Stimulated activated naive B cell treated with anti-CD40 and anti-IgM and Interleukin-4, amounts not matched to agents 10 μg/mL and 1 μg/mL and 100 μg/mL, for 72 hours (primary cell): ENCODE data around the gene PABPN1L.
"Not testable (repeated sequence)": the region's sequence is repeated elsewhere in the genome, so short reads cannot be mapped to it uniquely, and the experiment has no call there.

Experiments used
- ATAC-seq, 2 donors: fragments of 150-1000 bp; cut with Tn5 transposase; replicated peaks; 2 replicates each; pipeline ENCODE4 v1.10.0; 2021; ENCODE audit warnings: moderate library complexity in 1 of 2
- DNase-seq: peaks from one replicate; pipeline ENCODE4 v3.0.0; 2021
- H3K27ac Mint-ChIP-seq: one replicate; pipeline ENCODE4 v1.8.0; 2022; ENCODE audit warnings: mild to moderate bottlenecking, mixed read lengths
- H3K27me3 Mint-ChIP-seq, 2 donors: one replicate each; pipeline ENCODE4 v1.8.0; 2022; ENCODE audit warnings: mixed read lengths in 2 of 2
- H3K36me3 Mint-ChIP-seq, 2 donors: one replicate each; pipeline ENCODE4 v1.8.0; 2022; ENCODE audit warnings: mixed read lengths in 2 of 2, mild to moderate bottlenecking in 1 of 2
- H3K4me1 Mint-ChIP-seq, 2 donors: one replicate each; pipeline ENCODE4 v1.8.0; 2022; ENCODE audit warnings: mixed read lengths in 2 of 2, mild to moderate bottlenecking in 1 of 2
- H3K4me3 Mint-ChIP-seq, 2 donors: one replicate each; pipeline ENCODE4 v1.8.0; 2022; ENCODE audit warnings: mild to moderate bottlenecking in 2 of 2, mixed read lengths in 2 of 2, moderate library complexity in 1 of 2
- H3K9me3 Mint-ChIP-seq, 2 donors: one replicate each; pipeline ENCODE4 v1.8.0; 2022; ENCODE audit warnings: mixed read lengths in 2 of 2, mild to moderate bottlenecking in 1 of 2

The PABPN1L gene

DNA sequence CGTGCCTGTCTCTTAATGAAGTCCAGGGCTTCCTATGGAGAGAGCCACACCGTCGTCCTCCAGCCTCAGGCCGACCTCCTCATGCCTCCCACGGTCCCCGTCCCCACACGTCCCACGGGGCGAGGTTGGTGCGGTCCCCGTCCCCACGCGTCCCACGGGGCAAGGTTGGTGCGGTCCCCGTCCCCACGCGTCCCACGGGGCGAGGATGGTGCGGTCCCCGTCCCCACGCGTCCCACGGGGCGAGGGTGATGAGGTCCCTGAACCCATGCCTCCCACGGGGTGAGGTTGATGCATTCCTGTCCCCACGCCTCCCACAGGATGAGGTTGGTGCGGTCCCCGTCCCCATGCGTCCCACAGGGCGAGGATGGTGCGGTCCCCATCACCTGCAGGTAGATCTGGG, 30.6 kb downstream of the PABPN1L start:
- DNase-seq (no peak), ATAC-seq (no peak)
- no peaks in the 10 kb centered on the region for H3K4me1 Mint-ChIP-seq
- no peak overlapping the region for H3K4me3 Mint-ChIP-seq
- H3K27ac Mint-ChIP-seq: no peak overlapping the region
- H3K36me3 Mint-ChIP-seq: peaks cover 19 to 37% of the 10 kb centered on the region in 2 donors
- no peaks in the 10 kb centered on the region for H3K9me3 Mint-ChIP-seq
- H3K27me3 Mint-ChIP-seq: no peaks in the 10 kb centered on the region

DNA sequence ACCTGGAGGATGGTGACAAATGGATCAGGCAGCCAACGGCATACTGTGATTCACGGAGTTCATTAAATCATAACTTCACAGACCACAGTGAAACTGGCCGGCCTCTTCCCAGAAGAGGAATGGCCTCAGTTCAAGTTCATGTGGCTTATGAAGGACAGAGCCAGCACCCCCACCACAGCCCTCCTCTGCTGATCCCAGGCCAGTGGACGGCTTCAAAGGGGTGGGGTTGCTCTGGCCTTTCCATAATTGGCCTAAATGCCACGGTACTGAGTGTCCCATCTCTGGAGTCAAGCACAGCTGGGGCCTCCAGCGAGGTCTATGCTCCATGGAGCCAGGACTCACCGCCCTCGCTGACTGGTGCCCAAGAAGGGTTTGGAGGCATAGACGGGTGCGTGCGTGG, 31.1 kb downstream of the PABPN1L start:
- no peaks in the 10 kb centered on the region for H3K9me3 Mint-ChIP-seq
- H3K27me3 Mint-ChIP-seq: no peaks in the 10 kb centered on the region
- H3K36me3 Mint-ChIP-seq: peaks cover 20 to 39% of the 10 kb centered on the region in 2 donors
- H3K27ac Mint-ChIP-seq: no peak overlapping the region
- DNase-seq (no peak), ATAC-seq (no peak)
- no peaks in the 10 kb centered on the region for H3K4me1 Mint-ChIP-seq
- H3K4me3 Mint-ChIP-seq: no peak overlapping the region

DNA sequence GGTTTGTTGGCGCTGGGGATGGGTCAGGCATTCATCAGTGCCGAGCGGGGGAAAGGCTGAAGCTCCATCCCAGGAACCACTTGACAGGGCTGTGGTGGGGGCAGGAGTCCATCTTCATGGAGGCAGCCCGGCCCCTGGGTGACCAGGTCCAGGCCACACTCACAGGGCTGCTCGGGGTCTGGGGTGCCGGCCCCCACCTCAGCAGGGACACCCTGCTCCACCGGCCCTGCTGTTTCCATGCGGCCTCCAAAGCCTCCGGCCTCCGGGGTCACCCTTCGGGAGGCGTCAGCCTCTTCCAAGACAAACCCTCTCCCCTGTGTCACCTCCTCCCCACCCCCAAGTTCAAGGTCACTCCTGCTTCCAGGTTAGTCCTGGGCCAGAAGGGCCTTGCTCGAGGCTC, 31.8 kb downstream of the PABPN1L start:
- Mint-ChIP-seq H3K27me3 (no peaks in the 10 kb centered on the region), H3K27ac (no peak overlapping the region)
- ATAC-seq: no peak

DNA sequence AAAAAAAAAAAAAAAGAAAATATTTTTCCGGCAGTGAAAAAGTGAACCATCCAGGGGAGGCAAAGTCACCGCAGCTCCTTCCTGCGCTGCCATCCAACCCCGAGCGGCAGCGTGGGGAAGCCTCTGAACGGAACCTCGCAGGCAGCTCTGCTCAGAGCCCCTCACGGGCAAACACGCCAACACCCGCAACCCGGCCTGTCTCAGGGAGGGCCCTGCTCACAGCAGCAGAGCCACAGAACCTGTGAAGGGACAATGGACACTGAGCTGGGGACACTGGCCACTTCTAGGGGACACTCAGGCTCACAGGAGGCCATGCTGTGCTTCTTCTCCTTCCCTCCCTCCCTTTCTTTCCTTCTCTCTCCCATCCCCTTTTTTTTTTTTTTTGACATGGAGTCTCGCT, 33.4 kb downstream of the PABPN1L start:
- H3K36me3 Mint-ChIP-seq: peaks cover 21 to 32% of the 10 kb centered on the region in 2 donors
- H3K4me1 Mint-ChIP-seq: no peaks in the 10 kb centered on the region
- no peak overlapping the region for H3K4me3 Mint-ChIP-seq
- no peaks in the 10 kb centered on the region for H3K9me3 Mint-ChIP-seq
- DNase-seq (no peak), ATAC-seq (no peak)
- no peak overlapping the region for H3K27ac Mint-ChIP-seq
- no peaks in the 10 kb centered on the region for H3K27me3 Mint-ChIP-seq

More for the DNA sequence above, 31.8 kb downstream of the PABPN1L start:
- H3K4me1 Mint-ChIP-seq: no peaks in the 10 kb centered on the region
- no peak overlapping the region for H3K4me3 Mint-ChIP-seq
- DNase-seq: no peak
- no peaks in the 10 kb centered on the region for H3K9me3 Mint-ChIP-seq
- H3K36me3 Mint-ChIP-seq: peaks cover 18 to 38% of the 10 kb centered on the region in 2 donors

DNA sequence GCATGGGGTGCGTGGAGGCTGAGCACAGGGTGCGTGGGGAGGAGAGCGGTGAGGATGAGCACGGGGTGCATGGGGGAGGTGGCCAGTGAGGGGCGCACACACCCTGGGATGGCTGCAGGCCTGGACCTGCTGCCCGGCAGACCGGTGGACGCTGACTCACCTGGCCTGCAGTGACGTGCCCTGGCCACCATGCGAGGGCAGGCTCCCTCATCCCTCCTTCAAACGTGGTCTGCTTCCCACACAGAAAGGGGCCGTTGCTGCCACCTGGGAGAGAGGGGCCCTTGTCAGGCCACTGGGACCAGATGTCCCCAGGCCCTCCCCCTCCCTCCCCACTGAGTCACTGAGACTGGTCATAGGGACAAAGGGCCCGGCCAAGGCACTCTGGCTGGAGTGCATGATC, 34.6 kb downstream of the PABPN1L start:
- Mint-ChIP-seq H3K4me3 (no peak overlapping the region), H3K27me3 (no peaks in the 10 kb centered on the region), H3K9me3 (no peaks in the 10 kb centered on the region), H3K27ac (no peak overlapping the region), H3K36me3 (peaks cover 22 to 31% of the 10 kb centered on the region in 2 donors), H3K4me1 (no peaks in the 10 kb centered on the region)
- DNase-seq (no peak), ATAC-seq (no peak)

DNA sequence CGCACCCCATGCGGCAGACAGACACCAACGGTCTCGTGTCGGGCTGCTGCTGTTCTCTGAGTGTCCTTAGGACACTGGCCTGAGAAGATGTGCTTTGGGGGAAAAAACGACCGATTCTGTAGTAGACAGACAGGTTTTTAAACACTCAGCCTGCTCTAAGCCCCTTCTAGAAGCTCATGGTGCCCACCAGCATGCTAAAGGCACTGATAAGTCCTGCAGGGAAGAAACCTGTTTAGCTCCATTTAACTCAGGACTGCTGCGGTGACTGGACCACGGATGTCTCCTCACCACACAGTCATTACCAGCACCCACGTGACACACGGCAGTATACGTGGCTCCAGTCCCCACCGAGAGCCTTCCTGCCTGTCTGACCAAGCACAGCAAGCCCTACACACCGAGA, 35.7 kb downstream of the PABPN1L start:
- Mint-ChIP-seq H3K27me3 (no peaks in the 10 kb centered on the region), H3K36me3 (peaks cover 23 to 34% of the 10 kb centered on the region in 2 donors), H3K4me3 (no peak overlapping the region), H3K27ac (no peak overlapping the region), H3K9me3 (no peaks in the 10 kb centered on the region), H3K4me1 (no peaks in the 10 kb centered on the region)
- ATAC-seq (no peak), DNase-seq (no peak)

DNA sequence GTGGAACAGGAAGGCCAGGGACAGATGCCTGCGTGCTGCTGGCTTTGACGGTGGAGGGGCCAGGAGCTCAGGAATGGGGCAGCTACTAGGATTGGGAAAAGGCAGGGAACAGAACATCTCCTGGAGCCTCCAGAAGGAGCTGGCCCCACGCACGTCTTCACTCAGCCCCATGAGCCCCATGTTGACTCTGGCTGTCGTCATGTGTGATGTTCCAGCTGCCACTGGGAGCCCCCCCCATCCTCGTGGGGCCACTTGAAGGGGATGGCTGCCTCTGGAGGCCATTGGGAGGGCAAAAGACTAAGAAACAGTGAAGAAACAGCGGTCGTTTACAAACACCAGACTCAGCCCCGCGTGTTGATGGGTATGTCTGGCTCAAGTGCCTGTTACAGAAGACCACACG, 36.2 kb downstream of the PABPN1L start:
- no peaks in the 10 kb centered on the region for H3K9me3 Mint-ChIP-seq

DNA sequence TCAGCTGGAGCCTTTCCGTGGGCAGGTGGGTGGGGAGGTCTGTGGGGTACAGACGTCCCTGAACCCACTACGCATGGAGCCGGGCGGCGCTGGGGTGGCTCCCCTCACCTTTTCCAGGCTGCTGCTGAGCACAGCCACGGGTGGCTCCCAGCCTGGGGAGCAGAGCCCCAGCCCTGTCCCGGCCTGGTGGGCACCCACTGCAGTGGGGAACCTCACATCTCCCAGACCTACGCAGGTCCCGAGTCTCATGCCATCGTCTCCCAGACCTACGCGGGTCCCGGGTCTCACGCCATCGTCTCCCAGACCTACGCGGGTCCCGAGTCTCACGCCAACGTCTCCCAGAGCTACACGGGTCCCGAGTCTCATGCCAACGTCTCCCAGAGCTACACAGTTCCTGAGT, 37.7 kb downstream of the PABPN1L start:
- no peaks in the 10 kb centered on the region for H3K9me3 Mint-ChIP-seq
- DNase-seq (no peak), ATAC-seq (no peak)
- no peak overlapping the region for H3K4me3 Mint-ChIP-seq
- no peak overlapping the region for H3K27ac Mint-ChIP-seq
- peaks cover 19 to 24% of the 10 kb centered on the region in 2 donors for H3K36me3 Mint-ChIP-seq
- H3K27me3 Mint-ChIP-seq: no peaks in the 10 kb centered on the region
- no peaks in the 10 kb centered on the region for H3K4me1 Mint-ChIP-seq

More for the DNA sequence above, 36.2 kb downstream of the PABPN1L start:
- no peak overlapping the region for H3K27ac Mint-ChIP-seq
- DNase-seq (no peak), ATAC-seq (no peak)
- no peaks in the 10 kb centered on the region for H3K27me3 Mint-ChIP-seq
- H3K36me3 Mint-ChIP-seq: peaks cover 23 to 32% of the 10 kb centered on the region in 2 donors
- no peak overlapping the region for H3K4me3 Mint-ChIP-seq
- H3K4me1 Mint-ChIP-seq: no peaks in the 10 kb centered on the region

DNA sequence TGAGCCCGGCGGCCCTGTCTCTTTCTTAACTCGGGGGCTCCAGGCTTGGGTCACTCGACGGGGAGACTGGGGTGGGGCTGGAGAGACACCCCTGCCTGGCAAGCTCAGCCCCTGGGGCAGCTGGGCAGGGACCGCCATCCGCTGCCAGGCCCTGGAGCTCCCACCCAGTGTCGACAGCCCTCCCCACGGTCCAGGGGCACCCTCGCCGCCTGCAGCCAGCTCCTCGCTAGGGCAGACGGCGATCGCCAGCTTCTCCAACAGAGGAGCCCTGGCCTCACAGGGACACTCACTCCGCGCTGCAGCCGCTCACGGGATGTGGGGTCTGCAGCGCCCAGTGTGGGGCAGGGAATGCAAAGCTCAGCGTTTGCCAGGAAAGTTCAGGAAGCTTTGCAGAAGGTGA, 38.7 kb downstream of the PABPN1L start:
- Mint-ChIP-seq H3K27ac (no peak overlapping the region), H3K36me3 (peaks cover 22 to 25% of the 10 kb centered on the region in 2 donors), H3K4me3 (no peak overlapping the region), H3K27me3 (no peaks in the 10 kb centered on the region), H3K4me1 (no peaks in the 10 kb centered on the region), H3K9me3 (no peaks in the 10 kb centered on the region)
- ATAC-seq (no peak), DNase-seq (no peak)

DNA sequence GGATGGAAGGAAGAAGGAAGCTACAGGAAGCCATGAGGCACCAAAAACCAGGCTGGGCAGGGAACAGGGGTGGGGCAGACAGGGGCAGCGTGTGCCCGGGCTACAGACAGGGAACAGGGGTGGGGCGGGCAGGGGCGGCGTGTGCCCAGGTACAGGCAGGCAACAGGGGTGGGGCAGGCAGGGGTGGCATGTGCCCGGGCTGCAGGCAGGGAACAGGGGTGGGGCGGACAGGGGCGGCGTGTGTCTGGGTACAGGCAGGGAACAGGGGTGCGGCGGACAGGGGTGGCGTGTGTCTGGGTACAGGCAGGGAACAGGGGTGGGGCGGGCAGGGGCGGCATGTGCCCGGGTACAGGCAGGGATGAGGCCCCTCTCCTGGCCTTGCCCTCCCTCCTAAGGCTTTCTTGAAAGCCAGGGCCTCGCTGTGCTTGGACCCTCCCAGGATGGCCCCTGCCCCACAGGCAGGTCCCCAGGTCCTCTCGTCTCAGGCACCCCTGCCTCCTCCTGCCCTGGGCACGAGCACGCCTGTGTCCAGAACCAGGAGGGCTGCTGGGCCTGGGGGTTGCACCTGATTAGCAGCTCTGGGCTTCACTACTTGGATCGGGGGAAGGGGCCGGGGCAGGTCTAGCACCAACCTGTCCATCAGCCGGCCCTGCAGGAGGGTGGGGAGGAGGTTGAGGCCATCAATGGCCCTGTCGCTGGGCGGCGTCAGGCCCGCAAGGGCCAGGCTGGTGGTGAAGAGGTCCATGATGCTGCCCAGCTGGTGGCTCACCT, 40.2 kb downstream of the PABPN1L start:
- H3K4me1 Mint-ChIP-seq: no peaks in the 10 kb centered on the region
- H3K27me3 Mint-ChIP-seq: no peaks in the 10 kb centered on the region
- DNase-seq (no peak), ATAC-seq (no peak)
- H3K36me3 Mint-ChIP-seq: peaks cover 25 to 30% of the 10 kb centered on the region in 2 donors
- no peak overlapping the region for H3K27ac Mint-ChIP-seq
- H3K4me3 Mint-ChIP-seq: no peak overlapping the region
- no peaks in the 10 kb centered on the region for H3K9me3 Mint-ChIP-seq

DNA sequence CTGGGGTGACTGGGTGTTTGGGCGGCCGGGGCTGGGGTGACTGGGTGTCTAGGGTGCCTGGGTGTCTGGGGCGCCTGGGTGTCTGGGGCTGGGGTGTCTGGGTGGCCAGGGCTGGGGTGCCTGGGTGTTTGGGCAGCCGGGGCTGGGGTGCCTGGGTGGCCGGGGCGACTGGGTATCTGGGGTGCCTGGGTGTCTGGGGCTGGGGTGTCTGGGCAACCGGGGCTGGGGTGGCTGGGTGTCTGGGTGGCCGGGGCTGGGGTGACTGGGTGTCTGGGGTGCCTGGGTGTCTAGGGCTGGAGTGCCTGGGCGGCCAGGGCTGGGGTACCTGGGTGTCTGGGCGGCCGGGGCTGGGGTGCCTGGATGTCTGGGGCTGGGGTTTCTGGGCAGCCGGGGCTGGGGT, 41.3 kb downstream of the PABPN1L start:
- DNase-seq (no peak), ATAC-seq (no peak)
- H3K4me3 Mint-ChIP-seq: no peak overlapping the region
- peaks cover 23 to 24% of the 10 kb centered on the region in 2 donors for H3K36me3 Mint-ChIP-seq
- no peaks in the 10 kb centered on the region for H3K9me3 Mint-ChIP-seq
- H3K27me3 Mint-ChIP-seq: no peaks in the 10 kb centered on the region
- H3K27ac Mint-ChIP-seq: no peak overlapping the region
- H3K4me1 Mint-ChIP-seq: no peaks in the 10 kb centered on the region

DNA sequence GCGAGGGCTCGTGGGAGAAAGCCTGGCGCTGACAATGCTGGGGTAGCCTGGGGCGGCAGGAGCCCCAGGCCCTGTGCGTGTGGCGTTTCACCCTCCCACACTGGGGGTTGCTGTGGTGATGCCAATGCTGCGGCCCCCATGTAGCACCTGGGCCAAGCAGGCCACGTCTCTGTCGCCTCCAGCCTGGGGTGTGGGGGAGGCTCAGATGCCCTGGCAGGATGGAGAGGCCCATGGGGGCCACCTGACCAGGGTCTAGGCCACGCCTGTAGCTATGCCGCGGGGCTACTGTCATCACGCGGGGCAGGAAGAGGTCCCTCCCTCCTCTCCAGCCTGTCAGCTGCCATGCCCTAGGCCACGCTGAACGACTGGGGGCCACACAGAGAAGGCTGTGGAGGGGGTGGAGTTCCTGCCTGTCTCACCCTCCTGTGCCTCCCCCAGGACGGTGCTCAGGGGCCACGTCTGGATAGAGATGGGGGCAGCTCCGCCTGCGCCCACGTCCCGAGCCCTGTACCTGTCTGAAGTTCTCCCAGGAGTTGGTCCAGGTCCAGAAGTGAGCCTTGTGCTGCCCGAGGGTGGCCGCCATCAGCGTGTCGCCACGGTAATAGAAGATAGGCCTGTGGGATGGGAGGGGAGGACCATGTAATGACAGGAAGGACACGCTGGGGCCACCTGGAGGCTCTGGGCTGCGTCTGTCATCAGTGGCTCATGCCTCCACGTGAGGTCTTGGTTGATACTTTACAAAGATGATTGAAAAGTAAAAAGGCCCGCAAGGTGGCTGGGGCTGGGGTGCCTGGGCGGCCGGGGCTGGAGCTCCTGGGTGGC, 42.0 kb downstream of the PABPN1L start:
- ATAC-seq (no peak), DNase-seq (no peak)
- Mint-ChIP-seq H3K4me1 (no peaks in the 10 kb centered on the region), H3K27ac (no peak overlapping the region), H3K9me3 (no peaks in the 10 kb centered on the region), H3K27me3 (no peaks in the 10 kb centered on the region), H3K4me3 (no peak overlapping the region), H3K36me3 (peaks cover 20 to 22% of the 10 kb centered on the region in 2 donors)

DNA sequence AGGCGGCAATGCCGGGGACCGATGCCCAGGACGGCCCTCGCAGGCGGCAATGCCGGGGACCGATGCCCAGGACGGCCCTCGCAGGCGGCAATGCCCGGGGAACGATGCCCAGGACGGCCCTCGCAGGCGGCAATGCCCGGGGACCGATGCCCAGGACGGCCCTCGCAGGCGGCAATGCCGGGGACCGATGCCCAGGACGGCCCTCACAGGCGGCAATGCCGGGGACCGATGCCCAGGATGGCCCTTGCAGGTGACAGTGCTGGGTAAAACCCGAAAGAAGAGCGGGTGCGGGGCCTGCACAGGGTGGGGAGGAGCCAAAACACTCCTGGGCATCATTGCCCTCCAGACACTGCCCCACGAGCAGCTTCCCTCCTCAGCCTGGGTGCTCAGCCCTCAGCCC, 42.8 kb downstream of the PABPN1L start:
- not testable (repeated sequence) for H3K27me3 Mint-ChIP-seq, DNase-seq, H3K4me1 Mint-ChIP-seq, ATAC-seq, H3K9me3 Mint-ChIP-seq, H3K27ac Mint-ChIP-seq, H3K4me3 Mint-ChIP-seq
- peaks cover 14% of the 10 kb centered on the region in 2 donors for H3K36me3 Mint-ChIP-seq

DNA sequence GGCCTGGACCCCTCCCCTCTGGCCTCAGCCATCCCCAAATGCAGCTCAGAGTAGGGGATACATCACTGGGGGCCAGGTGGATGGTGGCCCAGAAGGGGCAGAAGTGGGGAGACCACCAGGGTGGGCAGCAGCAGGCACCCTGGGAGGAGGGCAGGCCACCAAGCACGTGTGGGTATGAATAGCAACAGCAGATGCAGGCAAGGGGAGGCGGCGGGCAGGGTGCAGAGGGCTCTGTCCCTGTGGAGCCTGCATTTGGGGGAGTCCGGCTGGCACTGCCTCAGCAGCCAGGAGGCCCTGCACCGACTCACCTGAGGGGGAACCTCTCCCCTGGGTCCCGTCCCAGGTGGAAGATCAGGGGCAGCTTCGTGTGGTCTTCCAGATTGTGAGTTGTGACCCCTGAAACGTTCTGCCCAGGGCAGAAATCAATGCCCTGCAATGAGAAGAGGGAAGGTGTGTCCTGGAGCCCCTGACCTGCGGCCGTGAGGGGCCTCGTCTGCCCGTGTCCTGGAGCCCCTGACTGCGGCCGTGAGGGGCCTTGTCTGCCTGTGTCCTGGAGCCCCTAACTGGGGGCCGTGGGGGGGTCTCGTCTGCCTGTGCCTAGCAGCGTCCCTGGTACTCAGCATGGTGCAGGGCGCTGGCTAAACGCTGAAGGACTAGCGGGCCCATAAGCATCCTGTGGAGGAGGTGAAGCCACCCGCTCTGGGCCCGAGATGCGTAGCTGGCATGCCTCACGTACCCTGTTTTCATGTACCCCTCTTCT, 44.0 kb downstream of the PABPN1L start:
- Mint-ChIP-seq H3K27ac (no peak overlapping the region), H3K36me3 (peaks cover 12 to 14% of the 10 kb centered on the region in 2 donors), H3K4me3 (no peak overlapping the region), H3K9me3 (no peaks in the 10 kb centered on the region), H3K27me3 (no peaks in the 10 kb centered on the region), H3K4me1 (no peaks in the 10 kb centered on the region)
- ATAC-seq: no peak
- no peak for DNase-seq
